HG02840 (cell line): ENCODE measurements around the gene CPNE5.

Source experiments
- ATAC-seq: cut with Tn5 transposase; IDR thresholded peaks from one replicate; pipeline ENCODE4 v1.9.1; 2021; ENCODE audit warnings: mild to moderate bottlenecking, moderate library complexity, moderate number of reproducible peaks; ENCODE audit not compliant: unreplicated experiment, low FRiP score

CPNE5 gene

DNA sequence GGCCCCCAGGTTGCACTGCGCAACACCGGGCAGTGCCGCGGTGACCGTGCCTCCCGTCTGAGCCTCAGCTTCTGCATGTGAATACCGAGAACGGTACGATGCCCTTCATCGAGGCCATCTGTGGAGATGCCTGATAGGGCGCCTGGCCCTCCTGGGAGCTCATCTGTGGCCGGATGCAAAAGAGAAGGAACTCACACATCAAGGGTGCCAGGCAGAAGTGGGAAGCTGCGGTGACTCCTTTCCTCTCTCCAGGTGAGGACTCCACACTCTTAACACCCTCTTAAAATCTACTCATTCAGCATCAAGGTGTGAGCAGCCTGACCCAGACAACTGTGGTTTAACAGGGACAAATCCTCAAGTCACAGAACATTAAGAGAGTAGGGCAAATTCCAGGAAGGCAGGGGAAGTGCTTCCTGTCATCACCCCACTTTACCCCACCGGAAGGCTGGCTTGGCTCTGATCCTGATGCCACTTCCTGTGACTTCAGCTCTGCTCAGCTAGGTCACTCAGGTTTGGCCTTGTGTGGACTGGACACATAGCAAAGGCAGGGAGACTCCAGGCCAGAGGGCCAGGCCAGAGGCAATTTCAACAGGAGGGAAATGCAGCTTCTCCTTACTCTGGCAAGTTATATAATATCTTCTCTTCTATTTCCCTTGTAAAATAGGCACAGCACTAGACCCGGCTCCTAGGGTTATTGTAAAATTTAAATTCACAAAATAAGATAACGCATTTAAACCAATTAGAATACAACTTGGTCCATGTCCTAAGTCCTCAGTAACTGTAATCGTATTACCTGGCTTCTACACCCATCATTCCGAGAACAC is 69.4 kb downstream of the CPNE5 start:
- ATAC-seq: no peak

DNA sequence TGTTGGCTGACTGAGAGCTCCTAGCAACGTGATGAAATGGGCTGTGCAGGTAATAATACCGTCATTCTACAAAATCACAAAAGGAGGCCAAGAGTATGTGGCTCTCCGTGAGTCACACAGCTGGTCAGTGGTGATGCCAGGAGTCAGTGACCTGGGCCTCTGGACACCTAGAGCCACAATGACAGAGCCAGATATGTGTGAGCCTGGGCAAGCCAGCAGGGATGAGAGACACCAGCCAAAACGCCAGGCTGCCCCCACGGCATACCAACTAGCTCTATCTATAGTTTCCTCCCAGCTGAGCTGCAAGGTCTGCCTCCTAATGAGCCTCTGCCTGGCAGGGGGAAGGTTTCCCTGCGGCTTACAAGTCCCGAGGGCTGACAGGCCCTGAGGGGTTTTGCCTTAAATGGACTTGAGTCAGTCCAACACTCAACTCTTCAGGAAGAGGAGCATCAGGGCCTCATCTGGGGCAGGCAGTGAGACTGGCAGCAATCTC is 70.0 kb downstream of the CPNE5 start:
- no peak for ATAC-seq

DNA sequence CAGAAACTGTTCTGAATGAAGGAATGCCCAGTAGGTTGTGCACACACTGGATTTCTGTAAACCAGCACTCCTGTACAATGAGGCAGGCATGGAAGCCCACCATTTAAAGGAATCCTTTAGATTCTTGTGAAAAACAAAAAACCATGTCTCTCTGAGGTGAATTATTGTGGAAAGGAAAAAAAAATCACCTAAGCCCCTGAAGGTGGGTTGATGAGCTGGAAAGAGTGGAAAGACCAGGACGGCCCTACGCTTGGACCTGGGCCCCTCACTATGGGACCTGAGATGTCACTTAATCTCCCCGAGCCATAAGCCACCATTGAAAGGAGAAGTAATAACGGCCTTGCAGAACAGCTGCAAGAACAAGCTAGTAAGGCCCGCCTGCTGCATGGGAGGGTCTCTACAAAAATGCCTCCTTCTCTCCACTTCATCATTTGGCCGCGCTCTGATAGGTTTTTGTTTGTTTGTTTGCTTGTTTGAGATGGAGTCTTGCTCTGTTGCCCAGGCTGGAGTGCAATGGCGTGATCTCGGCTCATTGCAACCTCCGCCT is 72.8 kb downstream of the CPNE5 start:
- no peak for ATAC-seq

GRCh38 chr6:36765594-36766398 is 73.4 kb downstream of the CPNE5 start:
- peak; percentile 64 for ATAC-seq

DNA sequence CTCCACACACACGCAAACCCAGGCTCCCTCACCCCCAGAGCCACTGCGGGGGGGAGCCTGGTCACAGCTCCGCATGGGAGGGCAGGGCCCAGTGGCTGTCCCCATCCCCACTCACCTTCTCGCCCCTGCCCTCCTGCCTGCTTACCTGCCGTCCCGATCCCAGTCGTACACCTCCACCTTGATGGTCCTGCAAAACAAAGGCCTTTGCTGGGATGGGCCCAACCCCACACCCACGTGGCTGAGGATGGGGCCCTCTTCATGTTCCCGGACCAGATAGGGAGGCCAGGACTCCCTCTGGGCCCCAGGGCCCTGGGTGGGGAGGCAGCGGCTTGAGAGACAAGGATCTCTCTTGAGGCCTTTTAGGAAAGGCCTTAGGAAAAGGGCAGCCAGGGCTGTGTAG is 74.1 kb downstream of the CPNE5 start:
- no peak for ATAC-seq

DNA sequence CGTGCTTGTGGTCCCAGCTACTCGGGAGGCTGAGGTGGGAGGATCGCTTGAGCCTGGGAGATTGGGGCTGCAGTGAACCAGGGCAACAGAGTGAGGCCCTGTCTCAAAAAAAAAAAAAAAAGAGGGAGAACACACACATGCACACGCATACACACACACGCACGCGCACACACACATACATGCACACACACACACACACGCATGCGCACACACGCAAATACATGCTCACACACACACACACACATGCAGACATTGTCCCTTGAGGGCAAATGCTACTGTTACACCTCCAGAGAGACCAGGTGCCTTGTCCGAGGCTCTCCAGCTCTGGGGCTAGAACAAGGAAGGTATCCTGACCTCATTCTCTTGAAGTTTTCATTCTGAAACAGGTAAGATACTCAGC is 77.1 kb downstream of the CPNE5 start:
- no peak for ATAC-seq

- ATAC-seq: no peak
These were observed 78.4 kb downstream of the CPNE5 start for GRCh38 chr6:36760685-36761435.

DNA sequence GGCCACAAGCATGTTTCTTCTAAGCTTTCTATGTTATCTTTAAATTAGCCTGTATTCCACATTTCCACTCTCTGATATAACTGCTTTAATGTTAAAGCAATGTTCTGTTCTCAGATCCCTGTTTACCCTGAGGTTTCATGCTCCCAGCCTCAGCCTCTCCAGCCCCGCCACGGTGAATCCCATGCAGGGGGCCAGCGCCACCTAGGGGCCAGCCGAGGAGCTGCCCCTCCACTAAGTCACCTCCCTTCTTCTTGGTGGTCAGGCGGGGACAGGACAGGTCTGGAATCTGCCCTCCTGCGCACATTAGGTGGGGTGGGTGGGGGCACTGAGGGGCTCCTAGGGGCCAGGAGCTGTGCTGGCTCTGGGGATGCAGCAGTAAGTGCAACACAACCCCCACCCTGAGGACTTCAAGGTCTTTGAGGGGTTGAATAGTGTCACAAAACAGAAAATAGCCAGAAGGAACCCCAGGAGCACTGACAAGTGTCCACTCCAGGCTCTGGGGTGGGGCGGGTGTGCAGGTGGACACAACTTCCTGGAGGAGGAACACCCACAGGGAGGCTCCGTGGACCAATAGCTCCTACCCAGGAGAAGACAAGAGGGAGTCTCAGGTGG is 80.0 kb downstream of the CPNE5 start:
- no peak for ATAC-seq

GRCh38 chr6:36758516-36759147 is 80.6 kb downstream of the CPNE5 start:
- no peak for ATAC-seq

DNA sequence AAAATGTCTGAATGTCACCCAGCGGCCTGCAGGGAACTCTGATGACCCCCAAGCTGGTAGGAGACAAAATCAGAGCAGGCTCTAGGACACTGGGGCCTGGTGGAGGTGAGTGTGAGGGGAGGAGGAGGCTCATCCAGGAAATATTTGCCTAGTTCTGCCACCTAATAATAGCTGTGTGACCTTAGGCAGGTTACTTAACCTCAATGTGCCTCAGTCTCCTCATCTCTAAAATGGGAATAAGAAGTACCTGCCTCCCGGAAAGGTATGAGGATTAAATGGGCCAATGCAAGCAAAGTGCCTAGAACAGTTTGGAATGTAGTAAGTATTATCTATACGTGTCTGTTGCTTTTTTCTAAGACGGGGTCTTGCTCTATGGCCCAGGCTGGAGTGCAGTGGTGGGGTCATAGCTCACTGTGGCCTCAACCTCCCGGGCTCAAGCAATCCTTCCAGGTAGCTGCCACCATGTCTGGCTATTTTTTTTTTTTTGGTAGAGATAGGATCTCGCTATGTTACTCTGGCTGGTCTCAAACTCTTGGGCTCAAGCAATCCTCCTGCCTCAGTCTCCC is 81.2 kb downstream of the CPNE5 start:
- no peak for ATAC-seq

- no peak for ATAC-seq
These were observed 82.0 kb downstream of the CPNE5 start for GRCh38 chr6:36757206-36757605.

DNA sequence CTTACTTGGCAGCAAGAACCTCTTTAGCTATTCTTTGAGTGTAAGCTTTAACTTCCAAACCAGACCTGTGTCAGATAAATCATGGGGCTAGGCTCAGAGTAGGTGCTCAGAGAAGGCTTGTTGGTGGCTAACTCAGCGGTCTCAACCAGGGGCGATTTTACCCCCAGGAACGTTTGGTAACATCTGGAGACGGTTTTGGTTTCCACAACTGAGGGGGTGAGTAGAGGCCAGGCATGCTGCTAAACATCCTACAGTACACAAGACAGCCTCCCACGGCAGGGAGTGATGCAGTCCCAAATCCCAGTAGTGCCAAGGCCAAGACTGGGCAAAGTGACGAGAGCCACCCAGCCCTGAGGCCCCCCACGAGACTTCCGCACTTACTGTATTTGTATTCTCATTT is 82.5 kb downstream of the CPNE5 start:
- ATAC-seq: no peak

DNA sequence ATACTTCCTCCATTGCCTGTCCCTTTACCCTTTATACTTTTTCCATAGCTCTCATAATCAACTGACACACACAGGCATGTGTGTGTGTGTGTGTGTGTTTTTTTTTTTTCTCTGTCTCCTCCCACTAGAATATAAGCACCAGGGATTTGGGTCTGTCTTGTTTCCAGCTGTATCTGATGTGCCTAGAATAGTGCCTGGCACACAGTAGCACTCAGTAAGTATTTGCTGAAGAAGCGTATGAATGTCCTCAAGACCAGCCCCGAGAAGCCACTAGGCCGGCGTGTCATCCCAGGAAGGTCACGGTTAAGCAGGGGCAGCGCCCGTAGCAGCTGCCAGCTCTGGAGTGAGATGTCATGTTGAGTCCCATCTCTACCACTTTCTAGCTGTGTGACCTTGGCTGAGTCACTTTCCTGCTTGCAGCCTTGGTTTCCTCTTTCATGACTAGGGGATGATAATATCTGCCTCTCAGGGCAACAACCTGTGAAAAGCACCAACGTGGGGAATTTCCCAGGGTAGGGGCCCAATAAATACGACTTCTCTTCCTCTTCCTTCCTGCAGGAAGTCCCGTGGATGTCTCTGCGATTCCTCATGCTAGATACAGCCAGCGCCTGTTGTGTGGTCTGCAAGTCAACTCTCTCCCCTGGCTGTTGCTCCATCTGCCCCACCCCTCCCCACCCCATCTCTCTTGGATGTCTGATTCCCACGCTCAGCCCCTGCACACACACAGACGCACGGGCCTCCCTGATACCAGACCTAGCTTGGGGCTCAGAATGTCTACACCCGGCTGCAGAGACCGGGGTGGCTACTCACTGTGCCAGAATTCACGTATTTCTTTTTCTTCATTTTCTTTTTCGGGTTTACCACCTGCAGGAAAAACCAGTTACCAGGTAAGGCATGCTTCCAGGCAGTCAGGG is 83.6 kb downstream of the CPNE5 start:
- ATAC-seq: peak; percentile 45

DNA sequence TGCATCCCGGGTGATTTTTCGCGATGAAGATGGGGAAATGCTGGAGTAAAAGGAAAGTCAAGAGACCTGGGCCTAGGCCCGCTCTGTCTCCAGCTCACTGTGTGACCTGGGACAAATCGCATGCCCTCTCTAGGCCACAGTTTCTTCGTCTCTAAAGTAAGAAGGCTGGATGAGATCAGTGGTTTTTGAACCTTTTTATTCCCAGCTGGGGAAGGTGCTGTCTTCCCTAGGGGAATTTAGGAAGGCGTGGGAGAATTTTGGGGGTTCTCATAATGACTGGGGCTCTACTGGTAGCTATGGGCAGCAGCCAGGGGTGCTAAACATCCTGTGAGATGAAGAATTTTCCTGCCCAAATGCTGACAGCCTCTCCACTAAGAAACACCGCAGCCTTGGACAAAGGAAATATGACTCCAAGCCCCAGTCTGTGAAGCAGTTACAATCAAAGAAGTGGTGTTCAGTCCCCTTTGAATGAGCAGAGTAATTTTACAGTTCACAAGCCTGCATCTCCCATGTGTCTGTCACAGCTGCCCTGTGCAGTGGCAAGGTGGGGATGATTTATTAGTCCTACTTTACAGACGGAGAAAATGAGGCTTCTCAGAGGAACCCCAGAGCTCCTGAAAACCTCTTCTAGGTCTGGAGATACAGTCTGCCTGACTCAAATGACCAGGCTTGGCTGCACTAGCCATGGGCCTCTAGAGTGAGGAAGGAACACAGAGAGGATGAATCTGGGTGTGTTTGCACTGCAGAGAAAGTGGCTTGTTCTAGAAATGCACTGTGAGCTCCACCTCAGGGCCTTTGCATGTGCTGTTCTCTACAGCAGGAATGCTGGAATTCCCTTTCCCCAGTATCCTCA is 84.4 kb downstream of the CPNE5 start:
- ATAC-seq: no peak

- no peak for ATAC-seq
These were observed 85.4 kb downstream of the CPNE5 start for GRCh38 chr6:36753671-36754405.

GRCh38 chr6:36752886-36753506 is 86.2 kb downstream of the CPNE5 start:
- no peak for ATAC-seq
